Activated CD8-positive, alpha-beta memory T cell treated with anti-CD3 and anti-CD28 coated beads, Interleukin-2, amount 10 ng/mL, durations not matched to agents 7 days and 5 days (primary cell): ENCODE measurements around the gene GNG8. TPM values are rescaled to one million over a fixed set of nuclear protein-coding genes. Genes with fewer than 3 reads are reported as not detected.

Experiments
- total RNA-seq, 2 experiments: library from RNA; stranded (reverse); gene quantifications; one replicate each; pipeline ENCODE4 v1.2.3, GENCODE V29; 2021

GNG8 gene
- total RNA-seq, 2 experiments from 2014 or later = 25.9 TPM; not detected in 1

Other genes with a start within 250 kb of the GNG8 start
- not detected for gene CCDC8, start 222.6 kb downstream of the GNG8 start, total RNA-seq
- gene PNMA8C, start 207.3 kb downstream of the GNG8 start, total RNA-seq = not detected
- under 1 TPM; 0.29 to 0.63 TPM for gene PNMA8A, start 164.6 kb downstream of the GNG8 start, total RNA-seq
- not detected for gene PNMA8B, start 140.3 kb downstream of the GNG8 start, total RNA-seq
- gene CALM3, start 34.9 kb downstream of the GNG8 start, total RNA-seq = 100 to 1,000 TPM; 497 to 498 TPM
- gene PTGIR, start 11.1 kb downstream of the GNG8 start, total RNA-seq = 10 to 100 TPM in 1 of 2 experiments, 1 to 10 TPM in 1; 1.8 to 27.5 TPM
- gene DACT3, start 25.0 kb upstream of the GNG8 start, total RNA-seq = 1 to 10 TPM in 1 of 2 experiments, under 1 TPM in 1; 0.12 to 1.2 TPM
- gene PRKD2, start 80.9 kb upstream of the GNG8 start, total RNA-seq = 100 to 1,000 TPM; 147 to 187 TPM
- gene FKRP, start 109.9 kb upstream of the GNG8 start, total RNA-seq = 10 to 100 TPM; 16.3 to 17.7 TPM
- gene STRN4, start 110.2 kb upstream of the GNG8 start, total RNA-seq = 10 to 100 TPM; 93.0 to 95.8 TPM
- gene SLC1A5, start 152.4 kb upstream of the GNG8 start, total RNA-seq = 100 to 1,000 TPM; 196 to 259 TPM
- gene AP2S1, start 214.6 kb upstream of the GNG8 start, total RNA-seq = 100 to 1,000 TPM; 134 to 139 TPM
- 10 to 100 TPM; 31.7 to 35.0 TPM for gene ARHGAP35, start 224.8 kb upstream of the GNG8 start, total RNA-seq